GM21528 (cell line): ENCODE measurements around the gene APP.

Experiments used
- ATAC-seq: cut with Tn5 transposase; IDR thresholded peaks from one replicate; pipeline ENCODE4 v1.9.1; 2021; ENCODE audit warnings: mild to moderate bottlenecking, moderate library complexity; ENCODE audit not compliant: unreplicated experiment, low FRiP score

The APP gene

GRCh38 chr21:26072666-26073615 lies 97.6 kb downstream of the APP start:
- ATAC-seq: no peak

- ATAC-seq: no peak
Measured at GRCh38 chr21:26070822-26071425, 99.6 kb downstream of the APP start.

DNA sequence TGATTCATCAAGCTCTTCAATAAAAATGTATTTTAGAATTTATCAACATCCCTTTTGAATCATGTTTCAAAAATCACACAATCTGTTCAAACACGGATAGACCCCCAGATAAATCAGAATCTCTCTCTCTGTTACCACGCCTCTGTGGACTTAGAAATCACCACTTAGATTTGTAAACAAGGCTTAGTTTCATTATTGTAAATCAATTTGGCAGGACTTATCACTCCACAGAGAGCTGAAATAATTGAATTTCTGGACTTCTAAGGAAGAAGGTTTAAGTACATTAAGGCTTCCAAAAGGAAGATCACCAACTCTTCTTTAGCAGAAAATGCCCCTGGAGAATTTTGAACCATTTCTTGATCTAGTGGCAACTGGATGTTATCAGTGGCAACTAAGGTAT lies 100.4 kb downstream of the APP start:
- no peak for ATAC-seq

DNA sequence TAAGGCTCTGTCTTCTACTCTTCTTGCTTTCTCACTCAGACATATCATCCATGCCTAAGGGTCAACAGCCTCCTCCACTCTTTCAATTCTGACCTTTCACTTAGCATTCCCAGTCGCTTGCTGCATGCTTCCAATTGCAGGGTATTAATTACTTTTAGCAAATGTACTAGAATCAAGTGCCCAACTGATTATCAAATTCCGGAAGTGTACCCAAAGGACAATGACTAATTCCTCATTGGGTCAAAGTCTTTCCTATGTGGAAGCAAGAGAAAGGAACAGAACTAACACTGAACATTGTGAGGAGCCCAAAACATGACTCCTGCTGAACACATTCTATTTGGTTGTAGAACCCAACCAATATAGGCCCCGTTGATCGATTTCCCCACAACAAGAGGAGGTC lies 101.8 kb downstream of the APP start:
- ATAC-seq: no peak

GRCh38 chr21:26067836-26068594 lies 102.6 kb downstream of the APP start:
- no peak for ATAC-seq

GRCh38 chr21:26064506-26064905 lies 106.1 kb downstream of the APP start:
- no peak for ATAC-seq

DNA sequence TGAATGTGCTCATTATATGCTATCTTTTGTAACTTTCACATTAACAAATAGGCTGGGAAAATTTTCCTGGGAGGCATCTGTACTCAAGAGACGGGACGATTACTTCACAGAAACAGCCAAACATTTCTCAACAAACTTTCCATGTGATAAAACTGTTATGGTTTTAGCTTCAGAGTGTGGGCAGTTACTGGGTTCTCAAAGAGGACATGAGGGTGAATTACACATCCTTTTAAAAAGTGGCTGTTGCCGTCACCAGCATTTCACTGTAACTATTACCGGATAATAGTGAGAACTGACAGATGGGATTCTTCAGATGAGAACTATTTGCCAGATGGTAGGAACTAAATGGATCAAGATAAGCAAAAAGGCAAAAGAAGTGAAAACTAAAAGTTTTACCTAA lies 109.1 kb downstream of the APP start:
- ATAC-seq: no peak

- ATAC-seq: no peak
Measured at GRCh38 chr21:26060335-26061115, 110.0 kb downstream of the APP start.

DNA sequence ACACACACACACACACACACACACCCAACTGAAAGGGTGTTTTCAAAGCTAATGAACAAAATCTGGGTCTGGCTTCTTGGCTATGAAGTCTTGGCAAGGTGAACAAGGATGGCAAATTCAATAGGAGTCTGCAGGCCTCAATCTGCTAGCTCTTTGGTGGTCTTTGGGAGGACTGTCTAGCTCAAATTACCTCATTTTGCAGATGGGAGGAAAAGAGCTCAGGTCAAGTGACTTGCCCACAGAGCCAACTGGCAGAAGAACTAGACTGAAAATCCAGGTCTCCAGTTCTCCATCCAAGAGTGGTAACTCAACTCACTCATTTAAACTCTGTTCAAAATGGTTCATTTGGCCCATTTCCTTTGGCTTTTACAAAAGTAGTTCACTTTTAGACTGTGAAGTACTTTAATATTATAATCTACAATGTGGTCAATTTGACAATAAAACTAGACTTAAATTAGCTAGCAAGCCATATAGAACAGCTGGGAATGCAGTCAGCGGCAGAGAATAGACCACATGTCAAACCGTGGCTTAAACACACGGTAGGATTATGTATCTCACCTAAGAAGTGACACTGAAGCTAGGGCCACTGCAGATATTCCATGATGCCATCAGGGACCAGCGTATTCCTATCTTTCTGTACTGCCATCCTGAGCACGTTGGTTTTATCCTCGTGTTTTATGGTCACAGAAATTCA lies 112.9 kb downstream of the APP start:
- ATAC-seq: no peak

DNA sequence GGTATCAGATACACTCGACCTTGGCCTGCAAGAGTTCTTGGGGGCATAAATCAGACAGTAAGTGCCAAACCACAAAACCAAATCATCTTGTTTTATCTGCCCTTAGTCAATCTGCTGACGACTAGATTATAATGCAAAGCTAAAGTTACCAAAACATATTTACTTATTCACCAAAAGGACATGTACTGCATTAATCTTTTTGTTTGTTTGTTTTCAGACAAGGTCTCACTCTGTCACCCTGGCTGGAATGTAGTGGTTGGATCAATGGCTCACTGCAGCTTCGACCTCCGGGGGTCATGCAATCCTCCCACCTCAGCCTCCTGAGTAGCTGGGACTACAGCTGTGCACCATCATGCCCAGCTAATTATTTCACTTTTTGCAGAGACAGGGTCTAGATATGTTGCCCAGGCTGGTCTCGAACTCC lies 114.7 kb downstream of the APP start:
- ATAC-seq: no peak

DNA sequence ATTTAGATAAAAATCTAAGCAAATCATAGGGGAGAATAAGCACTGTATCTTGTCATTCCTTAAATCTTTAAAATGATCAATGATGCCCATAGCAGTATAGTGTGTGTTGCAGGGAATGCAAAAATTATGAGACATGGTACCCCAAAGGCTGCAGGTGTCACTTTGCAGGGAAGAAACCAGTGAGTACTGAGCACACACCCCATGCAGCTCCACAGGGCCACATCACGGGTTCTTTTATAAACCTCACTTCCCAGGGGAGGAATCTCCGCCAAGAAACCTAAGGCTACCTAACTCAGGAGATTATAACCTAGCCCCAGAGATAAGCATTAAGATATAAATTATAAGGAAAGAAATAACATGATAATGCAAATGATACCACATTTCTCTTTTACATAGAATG lies 115.6 kb downstream of the APP start:
- ATAC-seq: no peak

GRCh38 chr21:26052057-26052456 lies 118.5 kb downstream of the APP start:
- ATAC-seq: no peak

DNA sequence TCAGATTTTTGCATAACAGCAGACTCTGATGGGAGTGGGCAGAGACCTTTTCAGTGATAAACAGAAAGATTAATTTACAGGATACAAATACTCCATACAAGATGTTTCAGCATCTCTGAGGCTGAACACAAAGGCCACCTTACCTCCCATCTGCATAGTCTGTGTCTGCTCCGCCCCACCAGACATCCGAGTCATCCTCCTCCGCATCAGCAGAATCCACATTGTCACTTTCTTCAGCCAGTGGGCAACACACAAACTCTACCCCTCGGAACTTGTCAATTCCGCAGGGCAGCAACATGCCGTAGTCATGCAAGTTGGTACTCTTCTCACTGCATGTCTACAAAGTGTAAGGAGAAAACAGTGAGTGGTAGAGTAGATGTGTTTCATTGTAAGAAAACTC lies 119.7 kb downstream of the APP start:
- ATAC-seq: no peak

DNA sequence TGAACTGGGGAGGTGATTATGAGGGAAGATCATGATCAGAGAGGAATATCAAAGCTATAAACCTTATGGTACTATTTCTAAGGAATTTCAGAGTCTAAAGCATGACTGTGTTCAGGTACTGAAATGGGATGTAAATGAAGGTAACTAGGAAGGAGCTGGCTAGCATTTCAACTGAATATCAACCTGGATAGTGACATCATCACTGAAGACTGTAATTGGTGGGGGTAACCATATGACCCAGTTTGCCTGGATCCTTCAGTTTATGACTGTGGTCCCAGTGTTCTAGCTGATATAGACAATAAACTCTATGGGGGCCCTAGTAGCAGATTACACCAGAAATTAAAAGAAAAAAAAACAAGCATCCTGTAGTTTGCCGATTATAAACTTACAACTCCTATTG lies 120.8 kb downstream of the APP start:
- no peak for ATAC-seq

- ATAC-seq: no peak
Measured at GRCh38 chr21:26047279-26047967, 123.1 kb downstream of the APP start.

GRCh38 chr21:26043891-26044290 lies 126.7 kb downstream of the APP start:
- no peak for ATAC-seq

DNA sequence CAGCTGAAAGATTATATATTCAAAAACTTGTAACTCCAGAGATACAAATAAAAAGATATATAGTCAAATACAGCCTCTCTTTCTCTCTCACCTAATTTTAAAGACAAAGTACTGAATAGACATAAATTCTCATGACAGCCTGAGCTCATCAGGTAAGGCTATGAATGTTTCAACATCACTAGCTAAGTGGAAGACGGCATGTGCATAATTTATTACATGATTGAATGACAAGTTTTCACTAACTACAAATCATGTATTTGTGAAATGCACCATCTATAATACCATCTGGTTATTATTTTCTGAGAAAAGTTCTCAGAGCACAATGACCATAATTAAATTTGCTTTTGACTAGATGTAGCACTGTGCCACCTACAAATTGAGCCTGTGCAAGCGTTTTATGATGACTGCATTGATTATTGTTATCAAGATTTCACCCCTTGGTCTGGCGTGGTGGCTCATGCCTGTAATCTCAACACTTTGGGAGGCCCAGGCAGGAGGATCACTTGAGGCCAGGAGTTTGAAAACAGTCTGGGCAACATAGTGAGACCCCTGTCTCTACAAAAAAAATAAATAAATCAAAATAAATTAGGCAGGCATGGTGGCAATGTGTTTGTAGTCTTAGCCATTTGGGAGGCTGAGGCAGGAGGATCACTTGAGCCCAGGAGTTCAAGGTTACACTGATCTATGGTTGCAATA lies 128.2 kb downstream of the APP start:
- no peak for ATAC-seq

DNA sequence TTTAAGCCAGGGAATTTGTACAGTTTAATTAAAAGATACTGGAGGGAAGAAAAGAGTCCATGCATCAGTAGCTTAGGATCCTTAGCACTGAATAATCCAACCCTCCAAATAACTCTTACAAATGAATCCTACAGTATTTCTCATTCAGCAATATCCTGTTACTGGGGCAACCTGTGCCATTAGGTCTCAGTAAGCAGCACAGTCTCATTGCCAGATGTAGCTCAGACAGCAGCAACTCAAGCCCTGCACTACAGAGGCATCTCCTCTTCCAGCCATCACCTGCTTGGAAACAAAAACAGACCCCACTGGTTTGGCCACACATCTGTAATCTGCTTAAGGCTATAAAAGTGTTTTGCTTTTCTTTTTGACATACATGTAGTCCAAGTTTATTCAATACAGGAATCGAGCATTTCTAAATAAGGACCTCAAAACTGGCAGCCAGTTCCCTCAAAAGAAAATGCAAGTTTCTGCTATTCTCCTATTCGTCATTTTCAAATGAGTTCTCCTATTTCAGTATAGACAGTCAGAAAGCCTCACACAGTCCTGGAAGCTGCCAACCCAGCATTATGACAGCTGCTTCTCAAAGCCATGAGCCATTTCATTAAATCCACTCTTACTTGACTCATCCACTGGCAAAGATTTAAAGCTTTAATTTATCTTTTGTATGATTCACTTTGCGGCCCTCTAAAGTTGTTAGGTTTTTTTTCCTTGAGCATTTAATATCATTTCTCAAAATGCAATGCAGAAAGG lies 129.0 kb downstream of the APP start:
- no peak for ATAC-seq
